H1 (cell line): ENCODE data around the gene POLD1. TPM values are rescaled to one million over a fixed set of nuclear protein-coding genes. Genes with fewer than 3 reads are reported as not detected.

Source experiments
- CTCF ChIA-PET: fragments of 300-600 bp; sonication (Branson Sonifier 250); formaldehyde crosslinking; loops from one replicate; lab custom pipeline; 2021; ENCODE audit not compliant: partially characterized antibody; lab: Charles Lee
- POLR2A ChIA-PET: fragments of 300-600 bp; sonication (Branson Sonifier 250); formaldehyde crosslinking; loops from one replicate; lab custom pipeline; 2021; ENCODE audit warnings: inconsistent platforms; ENCODE audit not compliant: partially characterized antibody; lab: Charles Lee
- DNase-seq, 2 experiments: peaks; one replicate each; pipeline versions ENCODE4 v3.0.0 to v3.0.0-alpha.2; 2010 to 2022; ENCODE audit warnings: low spot score in 2 of 2, low read depth in 1 of 2, mixed read lengths in 1 of 2
- FAIRE-seq: peaks from 2 replicates; lab custom pipeline; 2011; peaks lifted over from hg19 to GRCh38; lab: Jason Lieb, UNC
- H2AFZ ChIP-seq: 2 replicates; pipeline ENCODE4 v1.8.1; 2012; ENCODE audit warnings: low read length, inconsistent platforms
- H2AK5ac ChIP-seq: 2 replicates; pipeline ENCODE4 v1.6.1; 2013; ENCODE audit warnings: low read depth, low read length
- H2BK120ac ChIP-seq: replicated peaks from 2 replicates; pipeline ENCODE3; 2013; ENCODE audit warnings: low read depth, low read length, inconsistent platforms
- H2BK12ac ChIP-seq: 2 replicates; pipeline ENCODE4 v1.6.1; 2013; ENCODE audit warnings: low read depth, low read length
- H2BK15ac ChIP-seq: 2 replicates; pipeline ENCODE4 v1.6.1; 2013; ENCODE audit warnings: low read length
- H2BK20ac ChIP-seq: 2 replicates; pipeline ENCODE4 v1.6.1; 2013; ENCODE audit warnings: low read length
- H2BK5ac ChIP-seq: 2 replicates; pipeline ENCODE4 v1.6.1; 2013; ENCODE audit warnings: low read depth, low read length
- H3K14ac ChIP-seq: 2 replicates; pipeline ENCODE4 v1.6.1; 2013; ENCODE audit warnings: inconsistent platforms; ENCODE audit not compliant: insufficient read length
- H3K18ac ChIP-seq: 2 replicates; pipeline ENCODE4 v1.6.1; 2013; ENCODE audit warnings: low read length; ENCODE audit errors: extremely low read depth
- H3K23ac ChIP-seq: 2 replicates; pipeline ENCODE4 v1.6.1; 2013; ENCODE audit warnings: inconsistent platforms; ENCODE audit not compliant: insufficient read length
- H3K23me2 ChIP-seq: 2 replicates; pipeline ENCODE4 v1.6.1; 2013; ENCODE audit warnings: low read depth, low read length
- H3K27ac ChIP-seq: 2 replicates; pipeline ENCODE4 v1.6.1; 2011; ENCODE audit warnings: low read depth, low read length, inconsistent platforms
- H3K27me3 ChIP-seq, 4 experiments: replicated peaks in 1 of 4; 1 replicate in 1 of 4; 2 replicates in 3 of 4; pipeline versions ENCODE4 v1.6.1 to v1.8.1; 2011 to 2013; ENCODE audit warnings: low read length in 3 of 4, mild to moderate bottlenecking in 3 of 4, inconsistent platforms in 2 of 4, mixed read lengths in 2 of 4, moderate library complexity in 1 of 4; ENCODE audit not compliant: control insufficient read depth in 3 of 4, insufficient read depth in 3 of 4; ENCODE audit errors: extremely low read depth in 1 of 4
- H3K36me3 ChIP-seq, 4 experiments: 2 replicates each; pipeline versions ENCODE4 v1.6.1 to v1.8.1; 2011 to 2013; ENCODE audit warnings: mild to moderate bottlenecking in 4 of 4, low read length in 3 of 4, moderate library complexity in 2 of 4, control low read depth in 1 of 4, inconsistent platforms in 1 of 4; ENCODE audit not compliant: insufficient read depth in 4 of 4, control insufficient read depth in 2 of 4
- H3K4ac ChIP-seq: replicated peaks from 2 replicates; pipeline ENCODE3; 2013; ENCODE audit warnings: low read length, low read depth, mixed read lengths, inconsistent platforms; ENCODE audit not compliant: insufficient read length
- H3K4me1 ChIP-seq, 4 experiments: replicated peaks in 1 of 4; 1 replicate in 1 of 4; 2 replicates in 3 of 4; pipeline versions ENCODE4 v1.6.1 to v1.8.1; 2011 to 2013; ENCODE audit warnings: low read length in 3 of 4, inconsistent platforms in 2 of 4, mixed read lengths in 1 of 4; ENCODE audit not compliant: insufficient read depth in 4 of 4, control insufficient read depth in 3 of 4
- H3K4me2 ChIP-seq, 2 experiments: 2 replicates each; pipeline versions ENCODE4 v1.6.1 to v1.8.1; 2011 to 2013; ENCODE audit warnings: low read depth in 2 of 2, low read length in 2 of 2, control low read depth in 1 of 2, inconsistent platforms in 1 of 2, mild to moderate bottlenecking in 1 of 2; ENCODE audit not compliant: insufficient read depth in 1 of 2
- H3K4me3 ChIP-seq, 4 experiments: fragments of 200-600, 300-600 bp in 1 of 4; sonication (generic), shearing (Covaris generic), sonication (Bioruptor Twin) in 1 of 4; 2 replicates each; pipeline versions ENCODE4 v1.5.1 to v1.8.1; 2011 to 2016; ENCODE audit warnings: low read length in 4 of 4, low read depth in 3 of 4, control low read depth in 2 of 4, inconsistent platforms in 2 of 4, mild to moderate bottlenecking in 2 of 4, mixed read lengths in 1 of 4, moderate library complexity in 1 of 4; ENCODE audit not compliant: insufficient read depth in 2 of 4; ENCODE audit errors: extremely low read depth in 1 of 4
- H3K56ac ChIP-seq: replicated peaks from 2 replicates; pipeline ENCODE3; 2013; ENCODE audit warnings: low read depth, mild to moderate bottlenecking, mixed read lengths, low read length, inconsistent platforms; ENCODE audit not compliant: insufficient read length
- H3K79me1 ChIP-seq: 2 replicates; pipeline ENCODE4 v1.6.1; 2013; ENCODE audit warnings: low read depth, low read length, control low read depth
- H3K79me2 ChIP-seq, 2 experiments: 2 replicates each; pipeline versions ENCODE4 v1.6.1 to v1.8.1; 2012 to 2013; ENCODE audit warnings: low read length in 2 of 2, mild to moderate bottlenecking in 2 of 2, inconsistent platforms in 1 of 2; ENCODE audit not compliant: insufficient read depth in 2 of 2, control insufficient read depth in 1 of 2
- H3K9ac ChIP-seq, 4 experiments: replicated peaks in 1 of 4; 1 replicate in 1 of 4; 2 replicates in 3 of 4; pipeline versions ENCODE4 v1.6.1 to v1.8.1; 2011 to 2013; ENCODE audit warnings: low read depth in 3 of 4, low read length in 3 of 4, control low read depth in 2 of 4, mild to moderate bottlenecking in 2 of 4, moderate library complexity in 2 of 4, inconsistent platforms in 1 of 4; ENCODE audit errors: extremely low read depth in 1 of 4
- H3K9me3 ChIP-seq, 2 experiments: 2 replicates each; pipeline versions ENCODE4 v1.6.1 to v1.8.1; 2012 to 2013; ENCODE audit warnings: mild to moderate bottlenecking in 2 of 2, moderate library complexity in 2 of 2, control low read depth in 1 of 2, inconsistent platforms in 1 of 2, low read depth in 1 of 2, low read length in 1 of 2, mixed read lengths in 1 of 2; ENCODE audit not compliant: insufficient read depth in 2 of 2
- H4K20me1 ChIP-seq, 2 experiments: replicated peaks in 1 of 2; 2 replicates each; pipeline versions ENCODE3 to v1.8.1; 2011 to 2013; ENCODE audit warnings: inconsistent platforms in 2 of 2, low read length in 2 of 2, mild to moderate bottlenecking in 1 of 2; ENCODE audit not compliant: insufficient read depth in 2 of 2, control insufficient read depth in 1 of 2
- H4K5ac ChIP-seq: 2 replicates; pipeline ENCODE4 v1.6.1; 2013; ENCODE audit warnings: low read length, low read depth, mixed read lengths, inconsistent platforms; ENCODE audit not compliant: insufficient read length
- H4K8ac ChIP-seq: 2 replicates; pipeline ENCODE4 v1.8.0; 2013; ENCODE audit warnings: mild to moderate bottlenecking, moderate library complexity, low read length, inconsistent platforms; ENCODE audit not compliant: insufficient read depth; ENCODE audit errors: extremely low read depth
- H4K91ac ChIP-seq: replicated peaks from 2 replicates; pipeline ENCODE3; 2013; ENCODE audit warnings: low read length, mixed read lengths, inconsistent platforms; ENCODE audit not compliant: insufficient read length
- CEBPB ChIP-seq: IDR thresholded peaks from 2 replicates; pipeline ENCODE4 v1.6.1; 2012; ENCODE audit warnings: low read depth, low read length
- CHD2 ChIP-seq: IDR thresholded peaks from 2 replicates; pipeline ENCODE4 v1.6.1; 2012; ENCODE audit warnings: low read length, improper control_type of control experiment
- CREB1 ChIP-seq: IDR thresholded peaks from 2 replicates; pipeline ENCODE4 v1.6.1; 2012; ENCODE audit warnings: inconsistent platforms
- EZH2 ChIP-seq: fragments of 200-600 bp; sonication (generic); IDR thresholded peaks from 2 replicates; pipeline ENCODE4 v1.7.1; 2012; ENCODE audit warnings: low read depth, mild to moderate bottlenecking, moderate library complexity, low read length, inconsistent platforms; ENCODE audit not compliant: severe bottlenecking
- HDAC6 ChIP-seq: IDR thresholded peaks from one replicate; pipeline ENCODE4 v1.7.1; 2012; ENCODE audit warnings: low read depth, mild to moderate bottlenecking, inconsistent platforms, low read length, moderate library complexity
- KDM5A ChIP-seq: fragments of 200-600 bp; IDR thresholded peaks from 2 replicates; pipeline ENCODE4 v1.7.1; 2012; ENCODE audit warnings: mild to moderate bottlenecking, low read length, inconsistent platforms, mixed read lengths
- MAFK ChIP-seq: IDR thresholded peaks from 2 replicates; pipeline ENCODE4 v1.6.1; 2012; ENCODE audit warnings: low read depth, mild to moderate bottlenecking, improper control_type of control experiment, low read length
- RBBP5 ChIP-seq: IDR thresholded peaks from 2 replicates; pipeline ENCODE4 v1.7.1; 2012; ENCODE audit warnings: low read depth, mild to moderate bottlenecking, inconsistent platforms, low read length, moderate library complexity, borderline replicate concordance
- SIN3A ChIP-seq, 2 experiments: IDR thresholded peaks in 1 of 2; conservative IDR thresholded peaks in 1 of 2; 2 replicates each; pipeline ENCODE4 v1.6.1; 2011 to 2012; ENCODE audit warnings: low read length in 2 of 2, improper control_type of control experiment in 1 of 2, low read depth in 1 of 2, mild to moderate bottlenecking in 1 of 2
- SUZ12 ChIP-seq: fragments of 200-600 bp; sonication (generic); IDR thresholded peaks from 2 replicates; pipeline ENCODE4 v1.6.1; 2012; ENCODE audit warnings: mild to moderate bottlenecking, inconsistent platforms, low read length, moderate library complexity, mixed read lengths
- TCF12 ChIP-seq: IDR thresholded peaks from 2 replicates; pipeline ENCODE4 v1.6.1; 2011; ENCODE audit warnings: low read depth, mild to moderate bottlenecking, low read length
- YY1 ChIP-seq: IDR thresholded peaks from 2 replicates; pipeline ENCODE4 v1.6.1; 2011; ENCODE audit warnings: low read depth, mild to moderate bottlenecking, low read length
- WGBS, 2 experiments: shearing (Covaris generic) in 1 of 2; methylation state at CpG; one replicate each; pipeline versions ENCODE4 v1.1.6 to v1.1.7; 2013 to 2015; ENCODE audit warnings: low lambda C conversion rate in 2 of 2, mixed read lengths in 2 of 2, inconsistent platforms in 1 of 2, low coverage in 1 of 2, missing lambda C conversion rate in 1 of 2; ENCODE audit not compliant: insufficient replicate concordance in 2 of 2, insufficient coverage in 1 of 2, insufficient read length in 1 of 2; ENCODE audit errors: extremely low coverage in 1 of 2, missing lambda C conversion rate in 1 of 2; 5-methylcytosine and 5-hydroxymethylcytosine counted together
- polyA plus RNA-seq, 7 experiments: library from polyadenylated mRNA; depleted of rRNA in 3 of 7; stranded (reverse) in 5 of 7; unstranded in 2 of 7; fragments of >200 nt in 5 of 7; fragments of 200-250 nt in 2 of 7; gene quantifications; 1 replicate in 5 of 7; 2 replicates in 1 of 7; 4 replicates in 1 of 7; pipeline versions ENCODE4 v1.2.1 to v1.2.3, GENCODE V29; 2011 to 2013; ENCODE audit warnings: missing spikeins in 2 of 7, mixed read lengths in 2 of 7
- total RNA-seq: library from RNA; stranded (reverse); fragmentation: NEBNext Ultra II Directional; extraction: Animal tissue kit (Norgen Biotek cat#: 25700); gene quantifications from 2 replicates; pipeline ENCODE4 v1.2.1, GENCODE V29; 2021
- TF ChIP-seq, protein P1 (sequence below): IDR thresholded peaks from 2 replicates; pipeline ENCODE4 v1.6.1; 2011; ENCODE audit warnings: low read length, improper control_type of control experiment

POLD1 gene
- total and polyA plus RNA-seq, 2 of the 8 experiments (the other 6 are each of a cell fraction or from before 2014, with no cell fraction given): 141 to 142 TPM

DNA sequence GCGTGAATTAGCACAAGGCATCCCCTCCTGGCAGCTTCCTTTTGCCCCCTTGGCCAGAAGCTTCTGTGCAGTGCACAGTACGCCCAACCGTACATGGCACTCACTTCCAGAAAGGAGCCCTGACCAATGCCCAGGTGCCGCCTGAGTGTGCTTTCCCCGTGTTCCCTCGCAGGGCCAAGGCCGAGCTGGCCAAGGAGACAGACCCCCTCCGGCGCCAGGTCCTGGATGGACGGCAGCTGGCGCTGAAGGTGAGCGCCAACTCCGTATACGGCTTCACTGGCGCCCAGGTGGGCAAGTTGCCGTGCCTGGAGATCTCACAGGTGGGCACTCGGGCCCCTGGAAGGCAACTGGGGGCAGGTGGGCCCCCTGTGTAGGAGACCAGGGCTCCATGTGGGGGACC is 25.2 kb downstream of the POLD1 start:
- peaks cover 0 to 5% of the 10 kb centered on the region in 2 experiments for H4K20me1 ChIP-seq
- H3K56ac ChIP-seq: no peak overlapping the region
- ChIA-PET POLR2A (interaction anchor here (0.8 to 2.1 kb wide), 5 partner anchors 9 to 25 kb away, joined by 3 to 9 read pairs (median 3); partner anchors contain the start of gene POLD1), CTCF (interaction anchor here (0.5 to 1.8 kb wide), 7 partner anchors 12 to 590 kb away, joined by 3 to 7 read pairs (median 4); partner anchors contain the start of gene NR1H2)
- H3K18ac ChIP-seq: no peak overlapping the region
- no peak overlapping the region for H3K4me3 ChIP-seq
- 88% methylated on average over 16 of the region's 17 CpGs; no CpG with 5 or more reads in 1 of the 2 experiments for WGBS, 2 experiments
- no peak overlapping the region for H3K27ac ChIP-seq
- H2BK5ac ChIP-seq: no peak overlapping the region
- no peak overlapping the region for H2BK12ac ChIP-seq
- H3K14ac ChIP-seq: no peak overlapping the region
- no peaks in the 10 kb centered on the region for H3K79me1 ChIP-seq
- no peak for TF ChIP-seq SIN3A (conservative IDR thresholded peaks at IDR 0.05 in 1 of 2, IDR thresholded peaks at IDR 0.05 in 1 of 2; ENCODE audit: low read depth in 1 of 2, low read length in 2 of 2)
- TF ChIP-seq, protein P1, sequence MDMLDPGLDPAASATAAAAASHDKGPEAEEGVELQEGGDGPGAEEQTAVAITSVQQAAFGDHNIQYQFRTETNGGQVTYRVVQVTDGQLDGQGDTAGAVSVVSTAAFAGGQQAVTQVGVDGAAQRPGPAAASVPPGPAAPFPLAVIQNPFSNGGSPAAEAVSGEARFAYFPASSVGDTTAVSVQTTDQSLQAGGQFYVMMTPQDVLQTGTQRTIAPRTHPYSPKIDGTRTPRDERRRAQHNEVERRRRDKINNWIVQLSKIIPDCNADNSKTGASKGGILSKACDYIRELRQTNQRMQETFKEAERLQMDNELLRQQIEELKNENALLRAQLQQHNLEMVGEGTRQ: no peak
- no peak for TF ChIP-seq CEBPB
- TF ChIP-seq MAFK: no peak
- no peak for TF ChIP-seq KDM5A
- TF ChIP-seq CREB1: no peak
- TF ChIP-seq SUZ12: no peak
- TF ChIP-seq HDAC6: no peak
- TF ChIP-seq TCF12: no peak
- TF ChIP-seq CHD2: no peak
- no peak for TF ChIP-seq YY1
- TF ChIP-seq EZH2: no peak
- no peak for TF ChIP-seq RBBP5
- H4K91ac ChIP-seq: no peak overlapping the region
- FAIRE-seq (no peak), DNase-seq (no peak)
- no peak overlapping the region for H3K9ac ChIP-seq
- H3K4me1 ChIP-seq: no peaks in the 10 kb centered on the region
- H4K5ac ChIP-seq: no peak overlapping the region
- no peaks in the 10 kb centered on the region for H3K79me2 ChIP-seq
- no peaks in the 10 kb centered on the region for H3K23me2 ChIP-seq
- no peak overlapping the region for H3K4me2 ChIP-seq
- peaks cover 16 to 43% (median 27%) of the 10 kb centered on the region in 4 experiments; a peak in 7 of 8 replicates for H3K36me3 ChIP-seq
- H2AK5ac ChIP-seq: no peak overlapping the region
- H2BK120ac ChIP-seq: no peak overlapping the region
- no peaks in the 10 kb centered on the region for H3K9me3 ChIP-seq
- no peak overlapping the region for H2BK20ac ChIP-seq
- no peak overlapping the region for H2AFZ ChIP-seq
- no peak overlapping the region for H2BK15ac ChIP-seq
- H3K4ac ChIP-seq: no peak overlapping the region
- H3K27me3 ChIP-seq: no peaks in the 10 kb centered on the region
- H4K8ac ChIP-seq: no peak overlapping the region
- H3K23ac ChIP-seq: no peak overlapping the region
